Gastrocnemius medialis (tissue), 4 donors: ENCODE data around the gene RNU6-7.

ENCODE experiments used
- CTCF ChIP-seq, 5 experiments: fragments of 450-650 bp in 3 of 5; fragments of 200-600 bp in 2 of 5; sonication (generic) in 2 of 5; IDR thresholded peaks in 4 of 5; conservative IDR thresholded peaks in 1 of 5; 1 replicate in 4 of 5; 2 replicates in 1 of 5; pipeline ENCODE4 v1.5.1; 2016 to 2019; ENCODE audit warnings: antibody characterized with exemption in 5 of 5, mild to moderate bottlenecking in 3 of 5, moderate library complexity in 3 of 5
- POLR2A ChIP-seq, 2 donors: fragments of 450-650 bp; IDR thresholded peaks; one replicate each; pipeline ENCODE4 v1.6.1; 2017; ENCODE audit warnings: antibody characterized with exemption in 2 of 2, mild to moderate bottlenecking in 2 of 2, moderate library complexity in 2 of 2

GRCh38 chr14:32202491-32202997 is 699 bp downstream of the RNU6-7 start:
- TF ChIP-seq CTCF (IDR thresholded peaks at IDR 0.05 in 4 of 5, conservative IDR thresholded peaks at IDR 0.05 in 1 of 5) = no peak
- TF ChIP-seq POLR2A (IDR thresholded peaks at IDR 0.05) = no peak
